Measurements from ENCODE around the gene AUTS2.

The AUTS2 gene

GRCh38 chr7:69812756-69813155, 214.5 kb downstream of the AUTS2 start:
- H3K4me2 ChIP-seq (ENCODE audit: low read length), result no peak overlapping the region
- no peaks in the 10 kb centered on the region for H3K27me3 ChIP-seq (ENCODE audit: insufficient read depth, low read length)
- H3K9ac ChIP-seq (ENCODE audit: low read length), result no peak overlapping the region
- H3K9me3 ChIP-seq (ENCODE audit: low read length), result no peaks in the 10 kb centered on the region
- no peaks in the 10 kb centered on the region for H3K36me3 ChIP-seq (ENCODE audit: insufficient read depth, low read length)
- H3K9me2 ChIP-seq (ENCODE audit: low read depth, low read length), result no peaks in the 10 kb centered on the region
- peaks cover 78% of the 10 kb centered on the region for H3K79me2 ChIP-seq (ENCODE audit: insufficient read depth, low read length)
- H4K20me1 ChIP-seq (ENCODE audit: insufficient read depth, low read length), result no peaks in the 10 kb centered on the region
- no peak overlapping the region for H2AFZ ChIP-seq (ENCODE audit: low read length)
- H3F3A ChIP-seq (ENCODE audit: insufficient read depth, low read length), result no peaks in the 10 kb centered on the region
- H3K27ac ChIP-seq (ENCODE audit: low read depth, low read length, poor library complexity, severe bottlenecking), result peak overlapping the region; percentile 44
- peaks cover 60% of the 10 kb centered on the region for H3K4me1 ChIP-seq (ENCODE audit: insufficient read depth, low read length, severe bottlenecking)
- H3K4me3 ChIP-seq (ENCODE audit: low read depth, low read length, poor library complexity, severe bottlenecking), result no peak overlapping the region
- no peak for TF ChIP-seq EZH2 (IDR thresholded peaks at IDR 0.05; ENCODE audit: borderline replicate concordance, low read length)
- no peak for TF ChIP-seq CTCF (IDR thresholded peaks at IDR 0.05; ENCODE audit: low read length)

GRCh38 chr7:69813637-69814240, 215.5 kb downstream of the AUTS2 start:
- H3K4me1 ChIP-seq (ENCODE audit: insufficient read depth, low read length, severe bottlenecking), result peaks cover 70% of the 10 kb centered on the region
- H3K4me2 ChIP-seq (ENCODE audit: low read length), result no peak overlapping the region
- H4K20me1 ChIP-seq (ENCODE audit: insufficient read depth, low read length), result no peaks in the 10 kb centered on the region
- peaks cover 88% of the 10 kb centered on the region for H3K79me2 ChIP-seq (ENCODE audit: insufficient read depth, low read length)
- H3K27me3 ChIP-seq (ENCODE audit: insufficient read depth, low read length), result no peaks in the 10 kb centered on the region
- no peak overlapping the region for H3K9ac ChIP-seq (ENCODE audit: low read length)
- H3K4me3 ChIP-seq (ENCODE audit: low read depth, low read length, poor library complexity, severe bottlenecking), result no peak overlapping the region
- no peaks in the 10 kb centered on the region for H3K36me3 ChIP-seq (ENCODE audit: insufficient read depth, low read length)
- no peaks in the 10 kb centered on the region for H3F3A ChIP-seq (ENCODE audit: insufficient read depth, low read length)
- H3K9me2 ChIP-seq (ENCODE audit: low read depth, low read length), result no peaks in the 10 kb centered on the region
- no peak overlapping the region for H2AFZ ChIP-seq (ENCODE audit: low read length)
- no peaks in the 10 kb centered on the region for H3K9me3 ChIP-seq (ENCODE audit: low read length)
- H3K27ac ChIP-seq (ENCODE audit: low read depth, low read length, poor library complexity, severe bottlenecking), result peak overlapping the region; percentile 44
- no peak for TF ChIP-seq EZH2 (IDR thresholded peaks at IDR 0.05; ENCODE audit: borderline replicate concordance, low read length)
- TF ChIP-seq CTCF (IDR thresholded peaks at IDR 0.05; ENCODE audit: low read length), result no peak

- Histone ChIP-seq H2AFZ (ENCODE audit: low read length) (no peak overlapping the region), H3K4me2 (ENCODE audit: low read length) (no peak overlapping the region), H4K20me1 (ENCODE audit: insufficient read depth, low read length) (no peaks in the 10 kb centered on the region), H3K27ac (ENCODE audit: low read depth, low read length, poor library complexity, severe bottlenecking) (peak overlapping the region; percentile 44), H3K9me3 (ENCODE audit: low read length) (no peaks in the 10 kb centered on the region), H3F3A (ENCODE audit: insufficient read depth, low read length) (no peaks in the 10 kb centered on the region), H3K36me3 (ENCODE audit: insufficient read depth, low read length) (no peaks in the 10 kb centered on the region), H3K4me3 (ENCODE audit: low read depth, low read length, poor library complexity, severe bottlenecking) (no peak overlapping the region), H3K79me2 (ENCODE audit: insufficient read depth, low read length) (peaks cover 92% of the 10 kb centered on the region), H3K9ac (ENCODE audit: low read length) (no peak overlapping the region), H3K9me2 (ENCODE audit: low read depth, low read length) (no peaks in the 10 kb centered on the region), H3K4me1 (ENCODE audit: insufficient read depth, low read length, severe bottlenecking) (peaks cover 77% of the 10 kb centered on the region), H3K27me3 (ENCODE audit: insufficient read depth, low read length) (no peaks in the 10 kb centered on the region)
- TF ChIP-seq CTCF (IDR thresholded peaks at IDR 0.05; ENCODE audit: low read length) (no peak), EZH2 (IDR thresholded peaks at IDR 0.05; ENCODE audit: borderline replicate concordance, low read length) (no peak)
Measured at GRCh38 chr7:69814421-69814962, 216.2 kb downstream of the AUTS2 start.

Measured in OCI-LY1 (cell line).